Breast epithelium (tissue), 3 donors: Measurements from ENCODE around the gene CCDC86.

Experiments used
- CTCF ChIP-seq, 3 donors: fragments of 450-650 bp; IDR thresholded peaks; one replicate each; pipeline ENCODE4 v1.5.1; 2016 to 2017; ENCODE audit warnings: antibody characterized with exemption in 3 of 3, mild to moderate bottlenecking in 3 of 3, moderate library complexity in 3 of 3
- POLR2A ChIP-seq: fragments of 450-650 bp; IDR thresholded peaks from one replicate; pipeline ENCODE4 v1.6.1; 2016; ENCODE audit warnings: antibody characterized with exemption, mild to moderate bottlenecking, moderate library complexity
- POLR2AphosphoS5 ChIP-seq, 3 donors: sonication (generic); formaldehyde crosslinking; IDR thresholded peaks; one replicate each; pipeline ENCODE4 v1.6.1; 2017; ENCODE audit warnings: antibody characterized with exemption in 3 of 3

GRCh38 chr11:60842668-60843600, 1.0 kb downstream of the CCDC86 start:
- TF ChIP-seq CTCF (IDR thresholded peaks at IDR 0.05), result no peak
- TF ChIP-seq POLR2AphosphoS5 (IDR thresholded peaks at IDR 0.05), result no peak
- no peak for TF ChIP-seq POLR2A
